Astrocyte of the spinal cord (primary cell): ENCODE measurements around the gene CNR1.

Experiments used
- DNase-seq: peaks from one replicate; pipeline ENCODE4 v3.0.0; 2011; ENCODE audit warnings: low read depth, low spot score
- H3K4me3 ChIP-seq: 2 replicates; pipeline ENCODE4 v1.5.1; 2011; ENCODE audit warnings: low read depth, mild to moderate bottlenecking, low read length, moderate library complexity
- CTCF ChIP-seq: IDR thresholded peaks from 2 replicates; pipeline ENCODE4 v1.5.1; 2012; ENCODE audit warnings: low read depth, mild to moderate bottlenecking, low read length, inconsistent platforms
- in situ Hi-C: cut with HindIII; loops from 2 replicates; pipeline ENCODE4 v1.10.0; 2017; ENCODE audit warnings: low sequenced_read_pairs

The CNR1 gene

GRCh38 chr6:88145298-88145963, 20.7 kb downstream of the CNR1 start:
- TF ChIP-seq CTCF: no peak

GRCh38 chr6:88144637-88145297, 21.4 kb downstream of the CNR1 start:
- DNase-seq: no peak
- no peak overlapping the region for H3K4me3 ChIP-seq
- no peak for TF ChIP-seq CTCF
- in situ Hi-C loops: no loop called here

More at GRCh38 chr6:88145298-88145963, 20.7 kb downstream of the CNR1 start:
- no peak overlapping the region for H3K4me3 ChIP-seq
- no peak for DNase-seq
- in situ Hi-C loops: no loop called here

- in situ Hi-C loops: no loop called here
- no peak overlapping the region for H3K4me3 ChIP-seq
- no peak for TF ChIP-seq CTCF
- DNase-seq: no peak
These were observed 22.6 kb downstream of the CNR1 start for GRCh38 chr6:88143421-88144157.

- no peak for TF ChIP-seq CTCF
- DNase-seq: no peak
- in situ Hi-C loops: no loop called here
These were observed 23.9 kb downstream of the CNR1 start for GRCh38 chr6:88142297-88142668.

GRCh38 chr6:88141561-88142296, 24.4 kb downstream of the CNR1 start:
- no peak for DNase-seq
- TF ChIP-seq CTCF: no peak
- H3K4me3 ChIP-seq: no peak overlapping the region
- in situ Hi-C loops: no loop called here

More at GRCh38 chr6:88142297-88142668, 23.9 kb downstream of the CNR1 start:
- H3K4me3 ChIP-seq: no peak overlapping the region

- in situ Hi-C loops: no loop called here
These were observed 28.2 kb downstream of the CNR1 start for GRCh38 chr6:88137915-88138314.

More at GRCh38 chr6:88137915-88138314, 28.2 kb downstream of the CNR1 start:
- no peak for TF ChIP-seq CTCF
- H3K4me3 ChIP-seq: no peak overlapping the region
- no peak for DNase-seq
